Superior temporal gyrus (tissue), 1 donor: ENCODE measurements around the gene HOXB5.

Source experiments
- DNase-seq: peaks from one replicate; pipeline ENCODE4 v3.0.0-alpha.2; 2016; ENCODE audit errors: extremely low spot score

The HOXB5 gene

DNA sequence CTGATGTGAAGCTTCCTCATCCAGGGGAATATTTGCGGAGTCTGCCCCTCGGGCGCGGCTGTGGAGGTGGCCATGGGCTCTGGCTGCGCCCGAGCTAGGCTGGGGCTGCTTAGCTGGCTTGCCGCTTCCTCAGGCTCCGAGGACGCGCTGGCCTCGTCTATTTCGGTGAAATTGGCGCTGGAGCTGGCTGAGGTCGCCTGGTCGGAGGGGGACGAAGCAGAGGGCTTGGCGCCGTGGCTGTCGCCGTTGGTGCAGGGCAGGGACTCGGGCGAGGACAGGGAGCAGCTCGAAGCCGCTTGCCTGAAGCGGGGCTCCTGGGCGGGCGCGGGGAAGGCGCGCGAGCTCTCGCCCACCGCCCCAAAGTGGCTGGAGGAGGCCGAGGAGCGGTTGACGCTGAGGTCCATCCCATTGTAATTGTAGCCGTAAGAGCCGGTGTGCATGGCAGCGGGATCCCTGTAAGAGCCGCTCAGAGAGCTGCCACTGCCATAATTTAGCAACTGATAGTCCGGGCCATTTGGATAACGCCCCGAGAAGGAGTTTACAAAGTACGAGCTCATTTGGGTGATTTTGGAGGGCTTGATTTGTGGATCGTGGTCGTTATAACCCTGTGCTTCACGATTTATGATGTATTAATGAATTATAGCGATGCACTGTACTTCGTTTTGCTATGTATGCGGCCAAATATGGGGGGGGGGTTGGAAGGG is at the start of gene HOXB5:
TSS of gene HOXB5 (minus strand) at position 654 of the 704 bp plus-strand sequence. CDS start at position 557, 97 bp downstream.
- no peak for DNase-seq

DNA sequence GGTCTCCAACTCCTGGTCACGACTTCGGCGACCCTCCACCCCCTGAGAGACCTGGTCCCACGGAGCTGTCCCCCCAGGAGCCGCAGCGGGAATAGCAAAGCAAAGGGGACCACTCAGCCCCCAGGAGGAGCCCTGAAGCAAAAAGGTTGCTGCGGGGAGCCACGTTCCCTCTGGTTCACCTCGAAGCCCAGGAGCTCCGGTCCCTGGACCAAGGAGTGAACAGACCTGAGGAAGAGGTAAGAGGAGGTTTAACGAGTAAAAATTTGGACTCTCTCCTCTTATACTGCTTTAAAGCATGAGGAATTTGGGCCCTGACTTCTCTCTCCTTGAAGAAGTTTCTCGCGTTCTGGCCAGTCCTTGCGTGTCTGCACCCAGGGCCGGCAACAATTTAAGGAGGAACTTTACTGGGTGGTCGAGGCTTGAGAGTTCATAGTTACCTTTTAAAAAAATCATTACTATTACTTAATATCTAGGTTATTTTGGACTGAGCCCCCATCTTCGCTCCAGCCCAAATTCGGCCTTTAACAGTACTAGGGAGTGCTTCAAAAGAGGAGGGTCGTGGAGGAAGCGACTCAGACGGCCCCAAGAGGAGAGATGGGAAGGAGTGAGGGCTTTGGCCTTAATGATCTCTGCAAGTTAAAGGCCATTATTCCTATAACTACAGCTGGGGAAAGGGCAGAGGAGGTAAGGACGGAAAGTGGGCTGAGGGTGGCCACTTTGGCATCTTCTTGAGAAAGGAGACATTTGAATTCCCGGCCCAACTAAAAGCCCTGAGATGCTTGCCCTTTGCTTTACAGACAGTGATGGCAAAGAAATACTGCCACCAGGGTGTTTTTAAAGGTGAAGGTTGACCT is 49.5 kb upstream of the HOXB5 start:
- DNase-seq: no peak

DNA sequence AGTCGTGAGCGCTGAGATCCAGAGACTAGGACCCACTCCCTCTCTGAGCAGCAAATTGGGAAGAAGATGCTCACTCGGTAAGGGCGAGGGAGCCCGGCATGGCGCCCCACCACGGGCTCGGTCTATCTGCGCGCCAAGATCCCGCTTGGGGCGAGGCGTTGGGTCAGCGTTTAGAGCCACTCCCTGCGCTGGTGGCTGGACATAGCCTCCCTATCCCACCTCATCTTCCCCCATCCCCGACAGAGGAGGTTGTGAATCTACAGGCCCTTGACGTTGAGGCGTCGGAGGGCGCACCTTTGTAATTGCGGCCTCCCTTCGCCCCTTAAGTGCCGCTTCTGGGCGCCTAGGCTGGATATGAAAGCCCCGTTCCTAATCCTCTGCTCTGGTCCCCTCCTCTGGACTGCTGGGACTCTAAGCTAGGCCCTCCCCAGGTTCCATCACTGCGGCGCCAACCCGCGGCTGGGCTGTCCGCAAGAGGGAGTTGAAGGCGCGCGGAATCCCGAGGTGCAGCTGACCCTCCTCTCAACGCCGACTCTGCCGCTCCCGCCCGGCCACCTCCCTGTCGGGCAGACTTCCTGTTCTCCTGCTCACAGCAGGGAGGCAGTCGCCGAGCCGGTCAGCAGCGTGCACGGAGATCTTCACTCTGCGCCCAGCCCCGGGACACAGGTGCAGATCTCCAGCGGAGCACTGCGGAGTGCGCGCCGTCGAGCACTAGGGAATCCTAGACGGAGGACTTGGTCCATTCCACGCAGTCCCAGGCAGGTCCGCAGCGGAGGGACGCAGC is 48.7 kb upstream of the HOXB5 start:
- DNase-seq: no peak

DNA sequence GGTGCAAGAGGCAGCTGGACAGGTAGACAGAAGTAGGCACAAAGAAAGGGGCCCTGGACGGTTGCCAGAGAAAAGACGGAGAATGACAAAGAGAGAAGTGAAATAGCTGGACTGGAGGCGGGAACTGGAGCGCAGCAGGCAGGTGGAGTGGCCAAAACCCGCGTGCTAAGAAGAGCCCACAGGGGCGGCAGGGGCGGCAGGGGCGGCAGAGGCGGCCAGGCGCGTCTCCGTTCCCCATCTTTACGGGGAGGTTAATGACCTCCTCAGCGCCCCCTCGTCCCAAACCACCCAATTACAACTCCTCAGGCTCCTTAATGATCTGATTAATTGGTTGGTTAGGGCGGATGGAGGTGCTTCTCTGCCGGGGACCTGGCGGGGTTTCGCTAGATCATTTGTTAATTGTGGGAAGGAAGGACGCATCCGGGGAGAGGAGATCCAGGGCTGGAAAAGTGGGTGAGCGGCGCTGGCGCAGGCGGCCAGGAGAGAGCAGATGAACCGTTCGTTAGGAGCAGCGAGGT is 48.0 kb upstream of the HOXB5 start:
- no peak for DNase-seq

DNA sequence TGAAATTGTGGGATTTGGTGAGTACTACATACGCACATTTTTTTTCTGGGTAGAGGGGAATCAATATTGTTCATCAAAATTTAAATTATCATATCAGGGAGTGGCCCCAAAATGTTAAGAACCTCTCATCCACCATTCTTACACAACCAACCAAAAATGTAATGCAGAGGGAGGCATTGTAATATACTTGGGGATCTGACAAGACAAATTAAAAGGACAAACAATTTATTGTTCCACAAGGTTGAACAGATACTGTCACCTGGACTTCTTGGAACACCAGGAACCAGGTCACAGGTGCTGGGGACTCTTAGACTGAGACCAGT is 47.2 kb upstream of the HOXB5 start:
- no peak for DNase-seq

DNA sequence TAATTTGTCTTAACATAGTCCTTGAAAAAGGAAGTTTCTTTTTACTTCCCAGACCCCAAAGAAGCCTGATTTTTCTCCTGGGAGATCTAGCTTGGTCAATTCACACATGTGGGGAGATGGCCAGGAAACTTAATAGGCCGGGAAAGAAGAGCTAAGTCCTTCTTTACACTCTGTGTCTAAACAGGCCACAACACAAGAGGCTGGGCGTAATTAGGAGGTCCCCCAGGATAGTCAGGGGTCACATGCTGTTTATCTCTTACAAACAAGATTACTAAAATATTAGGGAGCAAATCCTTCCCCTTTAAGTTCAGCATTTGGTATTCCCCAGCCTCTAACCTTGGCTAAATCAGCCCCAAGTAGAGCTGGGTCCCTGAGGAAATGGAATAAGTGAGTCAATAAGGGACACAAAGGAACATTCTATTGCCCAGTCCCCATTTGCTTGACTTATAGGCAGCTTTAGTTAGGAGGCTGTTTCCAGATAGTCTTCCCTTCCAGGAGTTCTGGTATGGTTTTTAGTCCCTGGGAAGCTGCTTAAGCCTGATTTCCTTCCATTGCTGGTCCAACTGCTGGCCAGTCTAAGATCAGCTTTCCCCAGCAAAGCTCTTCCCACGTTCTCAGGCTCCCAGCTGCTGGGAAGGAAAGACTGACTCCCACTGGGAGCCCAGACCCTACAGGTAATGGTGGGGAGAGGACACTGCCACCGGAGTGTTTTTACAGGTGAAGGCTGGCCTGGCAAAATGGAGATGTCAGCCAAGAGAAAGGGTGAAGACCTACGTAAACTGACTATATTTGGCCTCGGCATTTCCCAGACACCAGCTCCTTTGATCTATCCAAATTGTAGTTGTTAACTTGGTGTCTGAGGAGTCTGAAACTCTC is 46.6 kb upstream of the HOXB5 start:
- DNase-seq: no peak

DNA sequence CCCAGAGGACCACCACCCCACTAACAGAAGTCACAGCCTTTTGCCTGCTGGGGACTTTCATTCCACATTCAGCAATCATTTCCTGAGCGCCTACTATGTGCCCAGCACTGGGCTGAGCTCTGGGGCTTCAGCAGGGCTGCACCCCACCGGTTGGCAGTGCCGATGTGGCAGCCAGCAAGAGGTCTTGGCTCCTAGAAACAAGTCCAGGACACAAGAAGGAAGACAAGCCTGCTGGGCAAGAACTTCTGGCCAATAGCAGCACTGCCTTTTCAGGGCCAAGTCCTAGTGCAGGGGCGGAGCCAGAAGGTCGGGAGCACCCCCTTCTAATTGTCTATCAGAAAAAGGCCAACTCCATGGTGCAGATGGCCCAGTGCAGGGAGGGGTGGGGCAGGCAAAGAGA is 45.6 kb upstream of the HOXB5 start:
- no peak for DNase-seq

DNA sequence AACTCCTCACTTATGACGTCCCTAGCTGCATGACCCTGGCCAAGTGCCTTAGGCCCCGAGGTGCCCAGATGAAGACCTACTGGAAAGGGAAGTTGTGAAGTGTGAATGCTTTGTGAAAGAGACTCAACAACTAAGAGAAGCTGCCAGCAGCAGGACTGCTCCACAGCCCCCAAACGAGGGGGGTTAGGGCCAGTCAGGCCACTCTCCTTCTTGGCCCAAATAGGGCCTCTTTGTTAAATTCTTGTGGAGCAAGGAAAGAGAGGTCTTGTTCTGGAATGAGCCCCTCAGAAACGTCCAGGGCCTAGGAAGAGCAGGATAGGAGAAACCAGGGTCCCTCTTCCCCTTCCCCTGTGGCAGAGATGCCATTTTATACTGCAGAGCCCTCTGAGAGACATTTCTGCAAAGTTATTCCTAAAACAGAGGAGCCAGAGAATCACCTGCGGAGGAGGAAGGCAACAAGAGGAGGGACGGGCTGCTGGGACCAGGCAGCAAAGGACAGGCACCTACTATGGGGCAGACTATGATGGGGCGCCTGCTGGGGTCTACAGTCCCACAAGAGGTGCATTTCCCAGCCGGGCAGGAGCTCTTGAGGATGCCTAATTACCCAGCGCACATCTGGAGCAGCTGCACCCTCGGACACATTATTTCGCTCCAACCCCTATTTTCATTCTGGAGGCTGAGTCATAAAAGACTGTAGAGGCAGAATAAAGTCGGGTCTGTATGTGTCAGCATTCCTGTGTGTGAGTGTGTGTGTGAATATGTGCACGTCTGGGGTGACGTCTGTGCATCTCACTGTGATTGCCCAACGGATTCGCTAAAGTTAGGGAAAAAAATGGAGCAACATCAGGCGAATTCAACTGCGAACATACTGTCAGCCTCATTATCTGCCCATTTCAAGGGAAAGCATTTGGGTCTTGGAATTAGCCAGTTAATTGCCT is 44.0 kb upstream of the HOXB5 start:
- no peak for DNase-seq

DNA sequence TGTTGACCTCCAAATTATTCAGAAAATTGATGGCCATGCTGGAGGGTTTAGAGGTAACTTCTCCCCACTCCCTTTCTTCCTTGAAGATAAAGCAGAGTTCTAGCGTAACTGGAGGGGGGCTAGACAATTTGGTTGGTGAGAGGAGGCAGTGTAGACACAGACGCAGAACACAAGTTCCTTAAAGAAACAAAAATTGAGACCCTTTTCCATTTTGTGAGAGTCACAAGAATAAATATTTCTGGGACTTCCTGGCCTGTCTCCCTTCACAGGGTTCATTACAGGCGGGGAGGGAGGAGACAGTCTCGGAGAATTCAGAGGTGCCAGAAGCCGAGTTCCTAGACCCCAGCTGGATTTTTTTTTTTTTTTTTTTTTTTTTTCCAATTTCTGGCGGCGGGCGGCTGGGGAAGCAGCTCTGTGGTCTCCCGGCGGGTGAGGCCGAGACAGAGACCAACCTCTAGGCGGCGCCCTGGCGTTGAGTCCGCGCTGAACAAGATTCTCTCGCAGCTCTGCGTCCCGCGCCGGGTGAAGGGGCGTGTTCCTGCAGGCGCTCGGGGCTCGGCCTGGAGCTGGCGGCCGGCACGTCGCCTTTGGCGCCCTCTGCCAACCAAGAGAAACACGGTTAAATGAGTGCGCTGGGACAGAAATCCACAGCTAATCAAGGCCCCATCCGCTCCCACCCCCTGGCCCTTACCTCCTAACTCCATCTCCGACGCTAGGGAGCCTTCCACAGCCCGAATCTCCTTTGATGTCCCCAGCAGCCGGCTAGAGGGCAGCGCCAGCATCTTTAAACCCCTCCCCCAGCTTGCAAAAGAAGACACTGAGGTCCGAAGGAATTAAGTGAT is 42.8 kb upstream of the HOXB5 start:
- no peak for DNase-seq

DNA sequence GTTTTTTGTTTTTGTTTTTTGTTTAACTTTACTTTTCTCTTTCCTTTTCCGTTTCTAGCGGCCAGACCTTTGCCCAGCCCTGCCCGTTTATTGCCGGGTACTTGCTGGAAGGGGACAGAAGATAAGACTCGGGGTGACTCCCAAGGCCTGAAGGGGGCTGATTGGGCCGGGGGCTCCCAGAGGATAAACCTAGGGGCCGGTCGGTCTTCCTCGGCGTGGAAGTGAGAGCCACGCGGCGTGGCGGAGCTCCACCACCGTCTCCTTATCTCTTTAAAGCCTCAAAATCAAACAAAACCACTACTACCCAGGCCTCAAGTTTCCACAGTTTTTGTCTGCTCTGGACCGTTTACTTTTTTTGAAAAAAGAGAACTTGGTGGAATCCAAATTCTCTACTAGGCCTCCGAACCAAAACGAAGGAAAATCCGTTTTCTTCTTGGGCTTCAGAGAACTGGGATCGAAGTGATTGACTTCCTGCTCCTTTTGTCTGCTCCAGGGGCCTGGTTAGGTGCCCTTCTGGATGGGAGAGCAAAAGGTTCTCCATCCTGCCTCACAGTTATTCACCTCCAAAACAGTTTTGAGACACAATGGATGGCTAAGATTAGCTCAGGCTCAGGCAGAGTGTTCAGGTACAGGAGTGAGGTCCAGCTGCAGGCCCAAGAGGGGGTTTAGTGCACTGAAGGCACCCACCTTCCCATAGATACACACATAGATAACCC is 41.1 kb upstream of the HOXB5 start:
- DNase-seq: no peak

DNA sequence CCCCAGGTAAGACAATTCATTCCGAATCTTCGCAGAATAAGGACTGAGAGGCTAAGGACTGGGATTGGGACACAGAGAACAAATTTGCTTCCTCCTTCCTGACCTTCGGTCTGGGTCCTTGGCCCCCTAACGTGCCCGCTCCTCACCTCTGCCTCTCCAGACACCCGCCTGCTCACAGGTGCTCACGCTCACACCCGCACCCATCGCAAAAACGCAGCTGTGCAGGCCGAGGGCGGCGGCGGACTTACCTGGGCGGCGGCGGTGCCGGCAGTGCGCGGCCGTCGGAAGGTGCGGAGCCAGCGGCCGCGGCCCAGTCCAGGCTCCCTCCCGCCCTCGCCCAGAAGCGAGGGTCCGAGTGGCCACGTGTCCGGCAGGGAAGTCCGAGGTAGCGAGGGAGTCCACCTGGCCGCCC is 39.7 kb upstream of the HOXB5 start:
- DNase-seq: no peak

DNA sequence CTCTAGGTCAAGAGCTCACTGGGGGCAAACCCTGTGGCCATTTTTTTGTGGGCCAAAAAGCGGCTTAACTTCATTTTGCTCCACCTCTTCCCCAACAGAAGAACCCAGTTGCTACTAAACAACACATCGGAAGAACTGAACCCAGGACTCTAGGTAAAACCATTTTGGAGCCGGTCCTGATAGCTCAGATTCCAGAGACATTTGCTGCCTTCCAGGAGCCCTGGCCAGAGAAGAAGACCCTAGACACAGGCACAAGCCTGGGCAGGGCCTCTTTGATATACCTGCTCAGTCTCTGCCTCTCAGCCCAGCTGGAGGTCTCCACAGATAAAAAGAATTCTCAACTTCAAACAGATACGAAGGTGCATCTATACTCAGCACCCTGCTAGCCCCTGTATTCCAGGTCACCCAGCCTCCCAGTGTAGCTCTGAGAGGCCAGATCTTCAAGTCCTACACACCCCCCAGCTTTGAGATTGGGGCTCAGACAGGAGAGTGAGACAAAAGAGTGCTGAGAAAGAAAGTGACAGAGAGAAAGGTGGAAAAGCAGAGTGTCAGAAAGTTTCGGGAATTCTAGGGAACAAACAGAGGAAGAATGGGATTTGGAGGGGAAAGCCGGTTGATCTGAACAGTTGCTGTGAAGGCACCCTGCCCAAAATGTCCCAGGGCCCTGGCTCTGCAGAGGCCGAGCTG is 39.1 kb upstream of the HOXB5 start:
- no peak for DNase-seq

DNA sequence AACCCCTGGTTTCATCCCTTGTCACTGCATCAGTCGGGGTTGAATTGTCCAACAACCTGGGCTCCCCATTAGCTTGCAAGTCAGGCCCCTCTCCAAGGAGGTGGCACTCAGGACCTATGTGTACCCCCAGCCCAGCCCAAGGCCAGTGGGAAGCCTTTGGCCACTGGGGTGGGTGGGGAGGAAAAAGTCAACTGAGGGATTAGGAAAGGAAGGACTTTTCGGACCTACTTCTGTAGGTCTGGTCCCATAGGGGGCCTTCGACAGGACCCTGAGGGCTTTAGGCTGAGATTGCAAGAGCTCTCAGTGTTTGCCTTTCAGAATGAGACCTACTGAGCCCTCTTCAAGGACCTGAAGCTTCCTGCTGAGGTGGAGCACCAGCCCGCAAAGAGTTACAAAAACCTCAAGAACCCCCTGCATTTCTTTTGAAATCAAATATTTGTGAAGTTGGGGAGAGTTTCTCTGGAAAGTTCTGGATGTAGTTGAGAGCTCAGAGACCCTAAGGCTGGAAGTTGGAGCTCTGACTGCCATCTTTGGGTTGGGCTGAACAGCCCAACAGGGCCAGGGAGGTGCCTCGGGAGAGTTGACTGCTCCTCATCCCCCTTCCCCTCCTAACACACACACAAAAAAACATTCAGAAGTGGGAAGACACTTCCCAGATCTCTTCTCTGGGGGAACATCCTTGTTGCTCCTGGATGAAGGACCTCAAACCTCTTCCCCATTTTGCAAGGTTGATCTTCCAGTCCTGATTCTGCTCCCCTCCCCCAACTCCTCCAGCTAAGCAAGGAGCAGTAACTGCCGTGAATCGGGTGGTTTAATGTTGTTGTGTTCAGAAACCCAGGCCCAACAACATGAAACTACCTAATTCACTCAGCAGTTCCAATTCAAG is 38.4 kb upstream of the HOXB5 start:
- DNase-seq: no peak

DNA sequence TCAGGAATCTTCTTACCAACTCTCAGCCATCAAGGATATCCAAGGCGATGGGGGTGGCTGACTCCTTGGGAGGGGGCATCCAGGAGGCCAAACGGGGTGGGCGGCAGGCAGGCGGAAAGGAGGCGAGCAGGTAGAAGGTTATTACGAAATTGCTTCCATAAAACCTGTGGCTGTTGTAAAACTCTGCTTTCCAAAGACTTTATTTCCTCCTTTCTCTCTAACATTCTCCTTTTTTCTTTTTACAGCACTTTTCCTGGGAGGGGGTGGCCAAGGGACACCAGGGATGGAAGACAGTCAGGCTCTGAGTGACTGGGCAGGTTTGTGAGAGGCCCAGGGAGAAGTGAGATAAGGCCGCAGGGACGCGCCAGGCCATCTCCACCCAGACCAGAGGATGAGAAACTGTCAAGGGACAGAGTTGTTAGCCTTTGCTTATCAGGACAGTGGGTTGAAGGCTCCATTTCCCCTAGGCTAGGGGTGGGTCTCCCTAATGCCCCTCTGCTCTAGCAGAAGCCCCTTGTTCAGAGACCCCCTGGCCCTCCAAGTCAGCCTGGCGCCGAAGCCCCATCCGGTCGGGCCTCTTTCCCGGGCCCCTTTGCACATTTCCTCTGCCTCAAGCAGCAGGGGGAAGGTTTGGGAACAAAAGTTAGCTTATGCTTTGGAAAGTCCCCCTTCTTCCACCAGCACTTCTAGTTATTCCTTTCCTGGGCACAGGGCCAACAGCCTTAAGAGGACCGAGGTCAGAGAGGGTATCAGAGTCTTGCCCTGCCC is 37.5 kb upstream of the HOXB5 start:
- DNase-seq: no peak

DNA sequence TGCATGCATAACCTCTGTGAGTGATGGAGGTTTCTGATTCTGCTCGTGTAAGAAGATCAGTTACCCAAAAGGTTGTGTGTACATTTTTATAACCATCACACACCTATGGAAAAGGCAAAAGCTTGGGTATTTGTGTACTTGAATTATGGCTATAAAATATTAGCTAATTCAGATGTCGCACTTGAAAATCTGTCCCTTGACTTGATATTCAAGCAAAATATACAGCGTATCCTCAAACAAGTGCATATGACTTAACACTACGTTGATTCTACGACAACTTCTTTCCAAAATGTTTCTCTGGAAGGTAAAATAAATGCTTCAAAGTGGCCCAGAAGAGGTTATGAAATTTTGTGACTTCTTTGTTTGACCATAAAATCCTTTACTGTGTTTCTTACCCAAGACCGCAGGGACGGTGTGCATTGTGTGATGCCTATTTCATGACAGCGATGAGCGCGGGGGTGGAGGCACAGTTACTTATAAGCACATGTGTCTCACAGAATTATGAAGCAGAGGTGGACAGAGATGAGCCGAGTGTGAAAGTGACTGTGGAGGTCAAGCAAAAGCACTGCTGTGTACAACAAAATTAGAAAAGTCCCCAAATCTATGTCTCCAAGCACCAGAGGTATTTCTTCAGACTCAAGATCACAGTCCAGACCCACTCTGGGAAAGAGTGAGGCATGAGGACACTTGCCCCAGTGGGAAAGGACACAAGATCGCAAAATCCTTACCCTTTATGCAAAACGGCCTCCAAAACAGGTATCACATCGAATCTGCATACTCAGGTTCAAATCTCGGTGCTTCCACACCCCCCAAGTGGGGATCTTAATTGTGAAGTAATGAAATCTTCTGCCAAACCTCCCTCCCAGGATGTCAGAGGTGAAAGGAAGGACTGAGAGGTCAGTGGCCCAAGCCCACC is 36.7 kb upstream of the HOXB5 start:
- DNase-seq: no peak
